Measurements from ENCODE around the gene WDFY1.
"Not testable (repeated sequence)": the region's sequence is repeated elsewhere in the genome, so short reads cannot be mapped to it uniquely, and the experiment has no call there.

Gene WDFY1

GRCh38 chr2:223884399-223884798, 60.7 kb downstream of the WDFY1 start:
- no peak for DNase-seq (ENCODE audit: low read depth)
- TF ChIP-seq CTCF (conservative IDR thresholded peaks at IDR 0.05; ENCODE audit: low read depth, low read length): no peak
- no peak overlapping the region for H3K4me3 ChIP-seq (ENCODE audit: low read length)

GRCh38 chr2:223882715-223883114, 62.4 kb downstream of the WDFY1 start:
- H3K4me3 ChIP-seq (ENCODE audit: low read length): no peak overlapping the region
- TF ChIP-seq CTCF (conservative IDR thresholded peaks at IDR 0.05; ENCODE audit: low read depth, low read length): no peak
- DNase-seq (ENCODE audit: low read depth): no peak

DNA sequence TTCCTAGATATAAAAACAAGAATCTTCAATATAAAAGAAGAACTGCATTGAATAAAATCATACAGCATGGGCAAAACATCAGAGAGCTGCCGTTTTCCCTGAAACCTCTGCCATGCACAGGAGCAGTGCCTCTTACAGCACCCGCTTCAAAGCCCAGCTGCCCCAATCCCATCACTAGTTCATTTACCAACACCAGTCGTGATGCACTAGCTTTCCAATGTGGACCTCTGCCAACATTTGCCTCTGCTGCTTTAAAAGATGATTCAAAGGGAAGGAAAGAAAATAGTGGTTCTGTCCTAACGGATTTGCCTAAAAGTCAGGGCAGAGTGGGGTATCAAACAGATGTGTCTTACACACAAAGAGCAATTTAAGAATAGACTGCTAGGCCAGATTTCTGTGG, 64.3 kb downstream of the WDFY1 start:
- DNase-seq (ENCODE audit: low read depth): no peak
- no peak for TF ChIP-seq CTCF (conservative IDR thresholded peaks at IDR 0.05; ENCODE audit: low read depth, low read length)
- H3K4me3 ChIP-seq (ENCODE audit: low read length): no peak overlapping the region

GRCh38 chr2:223877721-223878410, 67.3 kb downstream of the WDFY1 start:
- TF ChIP-seq CTCF (conservative IDR thresholded peaks at IDR 0.05; ENCODE audit: low read depth, low read length): no peak
- H3K4me3 ChIP-seq (ENCODE audit: low read length): no peak overlapping the region
- DNase-seq (ENCODE audit: low read depth): no peak

DNA sequence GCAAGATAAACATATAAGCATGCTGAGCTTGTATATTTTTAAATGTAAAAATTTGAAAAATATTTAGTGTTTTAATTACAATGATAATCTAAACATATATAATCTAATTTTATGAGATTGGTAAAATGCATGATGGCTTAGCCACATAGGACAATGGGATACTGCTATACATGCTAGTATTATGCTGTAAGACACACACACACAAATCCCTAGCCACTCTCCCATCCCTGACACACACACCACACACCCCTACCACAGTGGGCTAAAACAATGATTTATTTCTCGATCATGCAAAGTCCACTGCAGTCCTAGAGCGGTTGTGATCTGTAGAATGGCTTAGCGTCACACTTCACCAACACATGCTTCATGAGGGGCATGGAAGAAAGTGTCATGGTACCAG, 71.5 kb downstream of the WDFY1 start:
- H3K4me3 ChIP-seq (ENCODE audit: low read length): no peak overlapping the region
- no peak for DNase-seq (ENCODE audit: low read depth)
- TF ChIP-seq CTCF (conservative IDR thresholded peaks at IDR 0.05; ENCODE audit: low read depth, low read length): no peak

DNA sequence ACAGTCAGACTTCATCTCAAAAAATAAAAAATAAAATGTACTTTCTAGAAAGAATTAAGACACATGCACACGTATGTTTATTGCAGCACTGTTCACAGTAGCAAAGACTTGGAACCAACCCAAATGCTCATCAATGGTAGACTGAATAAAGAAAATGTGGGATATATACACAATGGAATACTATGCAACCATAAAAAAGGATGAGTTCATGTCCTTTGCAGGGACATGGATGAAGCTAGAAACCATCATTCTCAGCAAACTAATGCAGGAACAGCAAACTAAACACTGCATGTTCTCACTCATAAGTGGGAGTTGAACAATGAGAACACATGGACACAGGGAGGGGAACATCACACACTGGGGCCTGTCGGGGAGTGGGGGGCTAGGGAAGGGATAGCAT, 72.4 kb downstream of the WDFY1 start:
- not testable (repeated sequence) for DNase-seq (ENCODE audit: low read depth)

GRCh38 chr2:223871661-223872060, 73.5 kb downstream of the WDFY1 start:
- not testable (repeated sequence) for H3K4me3 ChIP-seq (ENCODE audit: low read length); DNase-seq (ENCODE audit: low read depth)

More for the DNA sequence above, 72.4 kb downstream of the WDFY1 start:
- not testable (repeated sequence) for H3K4me3 ChIP-seq (ENCODE audit: low read length)

GRCh38 chr2:223870840-223871611, 74.1 kb downstream of the WDFY1 start:
- no peak for TF ChIP-seq CTCF (conservative IDR thresholded peaks at IDR 0.05; ENCODE audit: low read depth, low read length)
- no peak overlapping the region for H3K4me3 ChIP-seq (ENCODE audit: low read length)
- no peak for DNase-seq (ENCODE audit: low read depth)
